ENCODE results near the gene NAPEPLD.

- TF ChIP-seq POLR2A (IDR thresholded peaks at IDR 0.05) (no peak), CTCF (IDR thresholded peaks at IDR 0.05) (no peak), EP300 (IDR thresholded peaks at IDR 0.05) (no peak)
Observed at GRCh38 chr7:103106005-103106702, 42.7 kb downstream of the NAPEPLD start.
